Mucosa of descending colon (tissue), 3 donors: ENCODE results near the gene CASP10. TPM values are rescaled to one million over a fixed set of nuclear protein-coding genes. Genes with fewer than 3 reads are reported as not detected.
"Not testable (repeated sequence)": the region's sequence is repeated elsewhere in the genome, so short reads cannot be mapped to it uniquely, and the experiment has no call there.

ENCODE experiments used
- ATAC-seq: fragments of 200-7000 bp; cut with Tn5 transposase; one replicate; pipeline ENCODE4 v1.9.1; 2020; ENCODE audit warnings: mild to moderate bottlenecking, moderate library complexity
- DNase-seq, 3 donors: peaks; one replicate each; pipeline ENCODE4 v3.0.0-alpha.2; 2020
- H3K36me3 ChIP-seq: fragments of 200-600 bp; one replicate; pipeline ENCODE4 v1.8.0; 2021; ENCODE audit warnings: low read depth, mild to moderate bottlenecking
- H3K4me1 ChIP-seq: fragments of 200-600 bp; one replicate; pipeline ENCODE4 v1.8.0; 2021; ENCODE audit warnings: low read depth, mild to moderate bottlenecking
- H3K4me3 ChIP-seq: fragments of 200-600 bp; one replicate; pipeline ENCODE4 v1.8.0; 2021; ENCODE audit warnings: mild to moderate bottlenecking
- H3K9me3 ChIP-seq: fragments of 200-600 bp; one replicate; pipeline ENCODE4 v1.8.0; 2021; ENCODE audit warnings: mild to moderate bottlenecking
- intact Hi-C, 2 donors: fragments of 100-400 bp; cut with DNase I in 1 of 2; cut with micrococcal nuclease in 1 of 2; formaldehyde crosslinking; loops; one replicate each; pipeline versions ENCODE4 v1.11.0 to v1.11.1; 2022; cut with DNase I, micrococcal nuclease
- long read RNA-seq, 2 donors: library from polyadenylated mRNA; unstranded; transcript quantifications; one replicate each; pipeline ENCODE4 v2.0.0, GENCODE V29; 2019 to 2021
- total RNA-seq, 3 donors: library from RNA; stranded (reverse); fragmentation: NEBNext Ultra II Directional in 2 of 3; extraction: Animal tissue kit (Norgen Biotek cat#: 25700) in 2 of 3; gene quantifications; one replicate each; pipeline versions ENCODE4 v1.2.1 to v1.2.4, GENCODE V29; 2021 to 2023
- TF ChIP-seq, protein P1 (sequence below): fragments of 200-600 bp; IDR thresholded peaks from one replicate; pipeline ENCODE4 v1.8.0; 2022; ENCODE audit warnings: antibody characterized with exemption, mild to moderate bottlenecking
- donor health status: DM: no; HTN: no; CAD: no; lungs with moderate emphysema.
- donor health status: DM: no; HTN: no; CAD: no.
- donor health status: DM: no; HTN: yes; CAD: no.

CASP10 gene
- total RNA-seq, result 10 to 100 TPM; 38.6 to 66.1 (median 58.5) TPM
- long read RNA-seq, donor 1, full-length matches to known transcripts, result 17 of 32 reads
- long read RNA-seq, donor 1, partial matches to known transcripts, result 4 of 32 reads
- long read RNA-seq, donor 1, other reads (novel, unspliced or antisense), result 11 of 32 reads
- long read RNA-seq, donor 2, full-length matches to known transcripts, result 8 of 25 reads
- long read RNA-seq, donor 2, partial matches to known transcripts, result 12 of 25 reads
- long read RNA-seq, donor 2, other reads (novel, unspliced or antisense), result 5 of 25 reads

DNA sequence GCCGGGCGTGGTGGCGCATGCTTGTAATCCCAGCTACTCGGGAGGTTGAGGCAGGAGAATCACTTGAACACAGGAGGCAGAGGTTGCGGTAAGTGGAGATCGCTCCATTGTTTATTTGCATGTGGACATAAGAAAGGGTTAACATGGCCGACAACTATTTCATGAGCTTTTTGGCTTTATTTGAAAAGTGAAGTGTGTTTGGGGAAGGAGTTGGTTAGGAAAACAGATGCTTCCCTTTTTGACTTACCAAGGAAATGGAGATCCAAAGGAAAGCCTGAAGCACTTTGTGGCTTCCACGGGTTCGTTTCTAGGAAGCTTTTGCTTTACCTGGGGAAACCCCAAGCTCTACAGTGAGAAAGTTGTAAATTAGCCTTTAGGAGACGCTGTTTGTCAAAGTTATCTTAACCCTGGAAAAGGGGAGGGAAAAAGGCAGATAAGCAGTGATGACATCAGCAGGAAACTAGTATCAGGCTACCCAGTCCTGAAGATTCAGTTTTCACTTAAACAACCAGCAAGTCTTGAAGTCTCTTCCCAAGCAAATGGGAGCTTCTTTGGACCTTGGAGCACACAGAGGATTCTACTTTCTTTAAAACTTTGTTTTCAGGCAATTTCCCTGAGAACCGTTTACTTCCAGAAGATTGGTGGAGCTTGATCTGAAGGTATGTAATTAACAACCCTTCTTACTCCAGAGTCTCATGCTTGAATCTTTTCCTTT lies at the start of gene CASP10:
Gene CASP10, plus strand, starts transcription at position 492 of the 715 bp plus-strand sequence. CDS start 2,637 bp downstream, outside the sequence.
- intact Hi-C loops, result loop anchor here in 1 of 2 donors (5.0 to 10.0 kb wide), 2 partner anchors 49 to 278 kb away; no protein-coding TSS in a partner anchor

GRCh38 chr2:201135386-201135785 lies 47.6 kb upstream of the CASP10 start:
- Histone ChIP-seq H3K9me3 (no peaks in the 10 kb centered on the region), H3K4me1 (peaks cover 5% of the 10 kb centered on the region), H3K4me3 (no peak overlapping the region), H3K36me3 (peaks cover 18% of the 10 kb centered on the region)
- no peak for ATAC-seq
- intact Hi-C loops, result no loop called here
- TF ChIP-seq, protein P1, sequence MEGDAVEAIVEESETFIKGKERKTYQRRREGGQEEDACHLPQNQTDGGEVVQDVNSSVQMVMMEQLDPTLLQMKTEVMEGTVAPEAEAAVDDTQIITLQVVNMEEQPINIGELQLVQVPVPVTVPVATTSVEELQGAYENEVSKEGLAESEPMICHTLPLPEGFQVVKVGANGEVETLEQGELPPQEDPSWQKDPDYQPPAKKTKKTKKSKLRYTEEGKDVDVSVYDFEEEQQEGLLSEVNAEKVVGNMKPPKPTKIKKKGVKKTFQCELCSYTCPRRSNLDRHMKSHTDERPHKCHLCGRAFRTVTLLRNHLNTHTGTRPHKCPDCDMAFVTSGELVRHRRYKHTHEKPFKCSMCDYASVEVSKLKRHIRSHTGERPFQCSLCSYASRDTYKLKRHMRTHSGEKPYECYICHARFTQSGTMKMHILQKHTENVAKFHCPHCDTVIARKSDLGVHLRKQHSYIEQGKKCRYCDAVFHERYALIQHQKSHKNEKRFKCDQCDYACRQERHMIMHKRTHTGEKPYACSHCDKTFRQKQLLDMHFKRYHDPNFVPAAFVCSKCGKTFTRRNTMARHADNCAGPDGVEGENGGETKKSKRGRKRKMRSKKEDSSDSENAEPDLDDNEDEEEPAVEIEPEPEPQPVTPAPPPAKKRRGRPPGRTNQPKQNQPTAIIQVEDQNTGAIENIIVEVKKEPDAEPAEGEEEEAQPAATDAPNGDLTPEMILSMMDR, result no peak
- no peak for DNase-seq

More for the DNA sequence above, at the start of gene CASP10:
- H3K4me3 ChIP-seq, result peak within 1 kb of the TSS; percentile 27
- no peaks in the 10 kb centered on the region for H3K9me3 ChIP-seq
- H3K36me3 ChIP-seq, result no peaks in the 10 kb centered on the region
- ATAC-seq (peak; percentile 94), DNase-seq (peak in 1 of 3 donors; percentile 63)
- TF ChIP-seq, protein P1, result no peak
- H3K4me1 ChIP-seq, result peaks cover 3% of the 10 kb centered on the region

GRCh38 chr2:201136889-201137321 lies 46.0 kb upstream of the CASP10 start:
- ATAC-seq (no peak), DNase-seq (no peak)
- no peak overlapping the region for H3K4me3 ChIP-seq
- peaks cover 18% of the 10 kb centered on the region for H3K36me3 ChIP-seq
- H3K9me3 ChIP-seq, result no peaks in the 10 kb centered on the region
- intact Hi-C loops, result no loop called here
- TF ChIP-seq, protein P1, result no peak
- H3K4me1 ChIP-seq, result peaks cover 5% of the 10 kb centered on the region

GRCh38 chr2:201137505-201138400 lies 45.2 kb upstream of the CASP10 start:
- ATAC-seq, result peak; percentile 30
- TF ChIP-seq, protein P1, result no peak
- DNase-seq, result no peak
- intact Hi-C loops, result no loop called here
- Histone ChIP-seq H3K9me3 (no peaks in the 10 kb centered on the region), H3K36me3 (peaks cover 18% of the 10 kb centered on the region), H3K4me1 (no peaks in the 10 kb centered on the region), H3K4me3 (no peak overlapping the region)

GRCh38 chr2:201138401-201138970 lies 44.5 kb upstream of the CASP10 start:
- intact Hi-C loops, result no loop called here
- TF ChIP-seq, protein P1, result no peak
- Histone ChIP-seq H3K36me3 (peaks cover 18% of the 10 kb centered on the region), H3K4me1 (no peaks in the 10 kb centered on the region), H3K9me3 (no peaks in the 10 kb centered on the region), H3K4me3 (no peak overlapping the region)
- DNase-seq (no peak), ATAC-seq (no peak)

- H3K9me3 ChIP-seq, ATAC-seq, H3K4me3 ChIP-seq: not testable (repeated sequence)
Measured at GRCh38 chr2:201138986-201139781, 43.8 kb upstream of the CASP10 start.

More at GRCh38 chr2:201138986-201139781, 43.8 kb upstream of the CASP10 start:
- H3K36me3 ChIP-seq, result peaks cover 18% of the 10 kb centered on the region
- DNase-seq, intact Hi-C loops, H3K4me1 ChIP-seq: not testable (repeated sequence)
